PFSK-1 (cell line): ENCODE data around the gene POLE4.

Experiments
- FOXP2 ChIP-seq: optimal IDR thresholded peaks from 2 replicates; pipeline ENCODE3; 2011; ENCODE audit warnings: borderline replicate concordance, control low read depth, inconsistent platforms; ENCODE audit not compliant: insufficient read depth; ENCODE audit errors: extremely low read length, extremely low read depth
- POLR2AphosphoS5 ChIP-seq: IDR thresholded peaks from 2 replicates; pipeline ENCODE4 v1.6.1; 2012; ENCODE audit warnings: low read depth, mild to moderate bottlenecking, control low read depth, low read length, moderate library complexity
- REST ChIP-seq, 2 experiments: IDR thresholded peaks; 2 replicates each; pipeline versions ENCODE4 v1.6.1 to v1.8.0; 2011 to 2012; ENCODE audit warnings: low read depth in 2 of 2, low read length in 2 of 2, control low read depth in 1 of 2, inconsistent platforms in 1 of 2, mild to moderate bottlenecking in 1 of 2, moderate library complexity in 1 of 2; ENCODE audit not compliant: insufficient read depth in 1 of 2
- SIN3A ChIP-seq: IDR thresholded peaks from 2 replicates; pipeline ENCODE4 v1.6.1; 2012; ENCODE audit warnings: mild to moderate bottlenecking, low read length, moderate library complexity, borderline replicate concordance; ENCODE audit not compliant: insufficient read depth
- TAF1 ChIP-seq: IDR thresholded peaks from 2 replicates; pipeline ENCODE4 v1.6.1; 2012; ENCODE audit warnings: low read length, control low read depth, borderline replicate concordance; ENCODE audit not compliant: insufficient read depth

POLE4 gene

GRCh38 chr2:74959106-74959751 is 786 bp downstream of the POLE4 start:
- TF ChIP-seq POLR2AphosphoS5, result no peak
- TF ChIP-seq REST (IDR thresholded peaks at IDR 0.05; ENCODE audit: insufficient read depth in 1 of 2, low read depth in 2 of 2, low read length in 2 of 2), result no peak
- TF ChIP-seq FOXP2, result no peak
- no peak for TF ChIP-seq SIN3A
- TF ChIP-seq TAF1, result no peak

GRCh38 chr2:74966887-74967286 is 8.4 kb downstream of the POLE4 start:
- no peak for TF ChIP-seq SIN3A

- TF ChIP-seq REST (IDR thresholded peaks at IDR 0.05; ENCODE audit: insufficient read depth in 1 of 2, low read depth in 2 of 2, low read length in 2 of 2), result no peak
- TF ChIP-seq POLR2AphosphoS5, result no peak
- TF ChIP-seq TAF1, result no peak
- no peak for TF ChIP-seq SIN3A
- no peak for TF ChIP-seq FOXP2
These were observed 16.6 kb downstream of the POLE4 start for GRCh38 chr2:74975016-74975415.

GRCh38 chr2:74979844-74980243 is 21.4 kb downstream of the POLE4 start:
- TF ChIP-seq REST (IDR thresholded peaks at IDR 0.05; ENCODE audit: insufficient read depth in 1 of 2, low read depth in 2 of 2, low read length in 2 of 2), result no peak

- TF ChIP-seq SIN3A, result no peak
- no peak for TF ChIP-seq TAF1
These were observed 24.1 kb downstream of the POLE4 start for GRCh38 chr2:74982577-74982976.

GRCh38 chr2:74983631-74984392 is 25.4 kb downstream of the POLE4 start:
- TF ChIP-seq SIN3A (no peak), TAF1 (no peak), FOXP2 (no peak), POLR2AphosphoS5 (no peak), REST (IDR thresholded peaks at IDR 0.05; ENCODE audit: insufficient read depth in 1 of 2, low read depth in 2 of 2, low read length in 2 of 2) (no peak)
